HepG2 (cell line): ENCODE measurements around the gene C9orf50. TPM values are rescaled to one million over a fixed set of nuclear protein-coding genes. Genes with fewer than 3 reads are reported as not detected.

Source experiments
- AKAP8 ChIP-seq: sonication (generic); formaldehyde crosslinking; IDR thresholded peaks from 2 replicates; pipeline ENCODE4 v1.5.1; 2020; ENCODE audit warnings: mild to moderate bottlenecking, missing genetic modification reagents
- BRF2 ChIP-seq: sonication (generic); formaldehyde crosslinking; IDR thresholded peaks from 2 replicates; pipeline ENCODE4 v1.8.1; 2022; ENCODE audit warnings: mild to moderate bottlenecking, missing genetic modification reagents
- CHCHD3 ChIP-seq: sonication (generic); formaldehyde crosslinking; IDR thresholded peaks from 2 replicates; pipeline ENCODE4 v1.8.0; 2022; ENCODE audit warnings: mild to moderate bottlenecking, missing genetic modification reagents, moderate library complexity
- ELF3 ChIP-seq: IDR thresholded peaks from 2 replicates; pipeline ENCODE4 v1.6.1; 2016; ENCODE audit warnings: missing genetic modification reagents, missing compliant biosample characterization
- HOMEZ ChIP-seq: IDR thresholded peaks from 2 replicates; pipeline ENCODE4 v1.6.1; 2016; ENCODE audit warnings: low read depth
- KDM2A ChIP-seq: sonication (generic); formaldehyde crosslinking; IDR thresholded peaks from 2 replicates; pipeline ENCODE4 v1.4.0; 2020; ENCODE audit warnings: low read depth, missing genetic modification reagents, borderline replicate concordance
- MXI1 ChIP-seq: IDR thresholded peaks from 3 replicates; pipeline ENCODE4 v1.6.1; 2012; ENCODE audit warnings: low read depth, low read length, inconsistent platforms, borderline replicate concordance
- NRL ChIP-seq: sonication (generic); formaldehyde crosslinking; IDR thresholded peaks from 2 replicates; pipeline ENCODE4 v1.5.0; 2020; ENCODE audit warnings: missing genetic modification reagents, mild to moderate bottlenecking, moderate library complexity, borderline replicate concordance
- PAX8 ChIP-seq: sonication (generic); formaldehyde crosslinking; IDR thresholded peaks from 2 replicates; pipeline ENCODE4 v1.8.0; 2022; ENCODE audit warnings: mild to moderate bottlenecking, missing genetic modification reagents, borderline replicate concordance
- POGK ChIP-seq: sonication (generic); formaldehyde crosslinking; conservative IDR thresholded peaks from 2 replicates; pipeline ENCODE4 v1.8.0; 2022; ENCODE audit warnings: mild to moderate bottlenecking, moderate library complexity, missing genetic modification reagents
- THAP9 ChIP-seq: sonication (generic); formaldehyde crosslinking; IDR thresholded peaks from 2 replicates; pipeline ENCODE4; 2020; ENCODE audit warnings: missing genetic modification reagents, mild to moderate bottlenecking, borderline replicate concordance
- TOPORS ChIP-seq: sonication (generic); formaldehyde crosslinking; IDR thresholded peaks from 2 replicates; pipeline ENCODE4 v1.8.0; 2023; ENCODE audit warnings: mild to moderate bottlenecking, missing genetic modification reagents
- ZBTB33 ChIP-seq: sonication (generic); formaldehyde crosslinking; IDR thresholded peaks from 2 replicates; pipeline ENCODE4 v1.4.0; 2020; ENCODE audit warnings: missing genetic modification reagents
- ZNF441 ChIP-seq: sonication (generic); formaldehyde crosslinking; IDR thresholded peaks from 2 replicates; pipeline ENCODE4 v1.7.0; 2021; ENCODE audit warnings: missing genetic modification reagents, borderline replicate concordance
- ZNF619 ChIP-seq: sonication (generic); formaldehyde crosslinking; IDR thresholded peaks from 2 replicates; pipeline ENCODE4 v1.4.0; 2020; ENCODE audit warnings: mild to moderate bottlenecking, missing genetic modification reagents
- ZNF639 ChIP-seq: conservative IDR thresholded peaks from 2 replicates; pipeline ENCODE4 v1.6.1; 2018; ENCODE audit warnings: missing genetic modification reagents
- polyA plus RNA-seq, 8 experiments: library from polyadenylated mRNA; depleted of rRNA in 3 of 8; stranded (reverse) in 7 of 8; unstranded in 1 of 8; fragments of >200 nt; fragmentation: Illumina TruSeq in 4 of 8; extraction: Trizol in 4 of 8; gene quantifications; 2 replicates each; pipeline versions ENCODE4 v1.2.1 to v1.2.3, GENCODE V29; 2011 to 2016; ENCODE audit warnings: low read depth in 4 of 8, missing spikeins in 1 of 8, mixed read lengths in 1 of 8; ENCODE audit not compliant: insufficient read depth in 1 of 8
- total RNA-seq, 5 experiments: library from RNA; depleted of rRNA; stranded (reverse); fragments of >200 nt; fragmentation: Illumina TruSeq; extraction: Trizol; gene quantifications; 2 replicates each; pipeline ENCODE4 v1.2.3, GENCODE V29; 2016; ENCODE audit warnings: low read depth in 1 of 5

The C9orf50 gene
- total and polyA plus RNA-seq, 2 of the 13 experiments (the other 11 are each of a cell fraction or from before 2014, with no cell fraction given): not detected

GRCh38 chr9:129610473-129611306, 10.2 kb downstream of the C9orf50 start (continued):
- TF ChIP-seq NRL (CRISPR knock-in tag): peak; percentile 61; the same call in 1 of the 2 replicates
- TF ChIP-seq ZNF639 (CRISPR knock-in tag): no peak
- 0 out of 2 replicates have a peak, but pooled peaks have one; percentile 53 for TF ChIP-seq ELF3
- TF ChIP-seq HOMEZ (CRISPR knock-in tag): no peak
- TF ChIP-seq ZNF619 (CRISPR knock-in tag): 0 out of 2 replicates have a peak, but pooled peaks have one; percentile 25
- peak; percentile 96; the same call in 1 of the 2 replicates for TF ChIP-seq AKAP8 (CRISPR knock-in tag)
- TF ChIP-seq BRF2 (CRISPR knock-in tag): 0 out of 2 replicates have a peak, but pooled peaks have one; percentile 35
- TF ChIP-seq MXI1: peak; percentile 36; the same call in 1 of the 3 replicates
- peak; percentile 91 for TF ChIP-seq ZBTB33
- TF ChIP-seq THAP9 (CRISPR knock-in tag): 0 out of 2 replicates have a peak, but pooled peaks have one; percentile 17
- TF ChIP-seq TOPORS: 0 out of 2 replicates have a peak, but pooled peaks have one; percentile 27
- TF ChIP-seq KDM2A (CRISPR knock-in tag): peak; percentile 61; the same call in 1 of the 2 replicates
- TF ChIP-seq ZNF441 (CRISPR knock-in tag): 0 out of 2 replicates have a peak, but pooled peaks have one; percentile 48
- 0 out of 2 replicates have a peak, but pooled peaks have one; percentile 12 for TF ChIP-seq CHCHD3 (CRISPR knock-in tag)
- 0 out of 2 replicates have a peak, but pooled peaks have one; percentile 37 for TF ChIP-seq POGK (CRISPR knock-in tag)
- TF ChIP-seq PAX8 (CRISPR knock-in tag): peak; percentile 53; the same call in 1 of the 2 replicates
